GM19023 (cell line): ENCODE measurements around the gene SERINC5.

Experiments
- ATAC-seq: cut with Tn5 transposase; IDR thresholded peaks from one replicate; pipeline ENCODE4 v1.9.1; 2021; ENCODE audit warnings: mild to moderate bottlenecking, moderate library complexity; ENCODE audit not compliant: unreplicated experiment

The SERINC5 gene

GRCh38 chr5:80072103-80073073, 183.5 kb downstream of the SERINC5 start:
- ATAC-seq = no peak

- ATAC-seq = no peak
Measured at GRCh38 chr5:80071510-80072021, 184.3 kb downstream of the SERINC5 start.

GRCh38 chr5:80070338-80071056, 185.4 kb downstream of the SERINC5 start:
- no peak for ATAC-seq

GRCh38 chr5:80069918-80070318, 185.9 kb downstream of the SERINC5 start:
- no peak for ATAC-seq

GRCh38 chr5:80069251-80069800, 186.5 kb downstream of the SERINC5 start:
- no peak for ATAC-seq

GRCh38 chr5:80068775-80069174, 187.1 kb downstream of the SERINC5 start:
- ATAC-seq = no peak

GRCh38 chr5:80068246-80068636, 187.6 kb downstream of the SERINC5 start:
- ATAC-seq = no peak

- ATAC-seq = no peak
Measured at GRCh38 chr5:80067531-80068245, 188.2 kb downstream of the SERINC5 start.

GRCh38 chr5:80067016-80067415, 188.8 kb downstream of the SERINC5 start:
- no peak for ATAC-seq

- no peak for ATAC-seq
Measured at GRCh38 chr5:80064124-80064523, 191.7 kb downstream of the SERINC5 start.
